ENCODE results near the gene GPR42.
"Not testable (repeated sequence)": the region's sequence is repeated elsewhere in the genome, so short reads cannot be mapped to it uniquely, and the experiment has no call there.

Gene GPR42

DNA sequence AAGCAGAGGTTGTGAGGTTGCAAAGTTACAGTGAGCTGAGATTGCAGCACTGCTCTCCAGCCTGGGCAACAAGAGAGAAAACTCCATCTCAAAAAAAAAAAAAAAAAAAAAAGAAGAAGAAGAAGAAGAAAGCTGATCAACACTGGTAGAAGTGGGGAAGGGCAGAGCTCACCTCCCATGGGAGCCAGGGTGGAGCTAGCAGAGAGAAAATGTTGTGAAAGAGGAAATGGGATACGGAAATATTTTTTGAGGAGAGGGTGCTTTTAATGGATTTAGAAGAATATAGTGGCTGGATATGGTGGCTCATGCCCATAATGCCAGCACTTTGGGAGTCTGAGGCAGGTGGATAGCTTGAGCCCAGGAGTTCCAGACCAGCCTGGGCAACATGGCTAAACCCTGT, 6.8 kb downstream of the GPR42 start:
- no peak for DNase-seq (ENCODE audit: low read depth)
- TF ChIP-seq, protein P1, sequence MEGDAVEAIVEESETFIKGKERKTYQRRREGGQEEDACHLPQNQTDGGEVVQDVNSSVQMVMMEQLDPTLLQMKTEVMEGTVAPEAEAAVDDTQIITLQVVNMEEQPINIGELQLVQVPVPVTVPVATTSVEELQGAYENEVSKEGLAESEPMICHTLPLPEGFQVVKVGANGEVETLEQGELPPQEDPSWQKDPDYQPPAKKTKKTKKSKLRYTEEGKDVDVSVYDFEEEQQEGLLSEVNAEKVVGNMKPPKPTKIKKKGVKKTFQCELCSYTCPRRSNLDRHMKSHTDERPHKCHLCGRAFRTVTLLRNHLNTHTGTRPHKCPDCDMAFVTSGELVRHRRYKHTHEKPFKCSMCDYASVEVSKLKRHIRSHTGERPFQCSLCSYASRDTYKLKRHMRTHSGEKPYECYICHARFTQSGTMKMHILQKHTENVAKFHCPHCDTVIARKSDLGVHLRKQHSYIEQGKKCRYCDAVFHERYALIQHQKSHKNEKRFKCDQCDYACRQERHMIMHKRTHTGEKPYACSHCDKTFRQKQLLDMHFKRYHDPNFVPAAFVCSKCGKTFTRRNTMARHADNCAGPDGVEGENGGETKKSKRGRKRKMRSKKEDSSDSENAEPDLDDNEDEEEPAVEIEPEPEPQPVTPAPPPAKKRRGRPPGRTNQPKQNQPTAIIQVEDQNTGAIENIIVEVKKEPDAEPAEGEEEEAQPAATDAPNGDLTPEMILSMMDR (IDR thresholded peaks at IDR 0.05; ENCODE audit: control insufficient read depth, insufficient read depth, low read depth, low read length, missing control alignments): no peak
- H3K4me3 ChIP-seq (ENCODE audit: control insufficient read depth, low read depth, low read length): no peak overlapping the region

DNA sequence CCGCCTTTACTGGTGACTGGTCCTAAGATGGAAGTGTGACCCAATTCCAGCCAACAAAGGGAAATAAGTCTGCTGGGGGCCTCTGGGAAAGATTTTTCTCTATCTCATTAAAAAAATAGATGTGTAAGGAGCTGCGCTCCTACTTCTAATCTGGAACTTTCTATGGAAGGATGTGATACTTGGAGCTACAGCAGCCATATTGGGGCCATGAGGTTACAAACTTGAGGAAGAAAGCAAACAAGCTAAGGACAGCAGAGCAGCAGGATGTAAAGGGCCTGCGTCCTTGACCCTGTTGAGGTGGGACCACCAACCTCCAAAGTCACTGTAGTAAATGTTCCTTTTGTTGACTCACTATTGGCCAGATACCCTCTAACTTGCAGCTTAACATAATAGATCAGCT, 7.5 kb downstream of the GPR42 start:
- no peak overlapping the region for H3K4me3 ChIP-seq (ENCODE audit: control insufficient read depth, low read depth, low read length)
- TF ChIP-seq, protein P1 (IDR thresholded peaks at IDR 0.05; ENCODE audit: control insufficient read depth, insufficient read depth, low read depth, low read length, missing control alignments): no peak
- DNase-seq (ENCODE audit: low read depth): no peak

DNA sequence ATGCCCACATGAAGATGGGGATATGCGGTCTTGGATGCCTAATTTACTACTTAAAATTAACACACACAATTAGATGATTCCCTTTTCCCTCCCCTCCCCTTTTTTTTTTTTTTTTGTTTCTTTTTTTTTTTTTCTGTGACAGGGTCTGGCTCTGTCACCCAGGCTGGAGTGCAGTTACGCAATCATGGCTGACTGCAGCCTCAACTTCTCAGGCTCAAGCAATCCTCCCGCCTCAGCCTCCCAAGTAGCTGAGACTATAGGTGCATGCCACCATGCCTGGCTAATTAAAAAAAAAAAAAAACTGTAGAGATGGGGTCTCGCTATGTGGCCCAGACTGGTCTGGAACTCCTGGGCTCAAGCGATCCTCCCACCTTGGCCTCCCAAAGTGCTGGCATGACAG, 8.7 kb downstream of the GPR42 start:
- H3K4me3 ChIP-seq (ENCODE audit: control insufficient read depth, low read depth, low read length); DNase-seq (ENCODE audit: low read depth): not testable (repeated sequence)

DNA sequence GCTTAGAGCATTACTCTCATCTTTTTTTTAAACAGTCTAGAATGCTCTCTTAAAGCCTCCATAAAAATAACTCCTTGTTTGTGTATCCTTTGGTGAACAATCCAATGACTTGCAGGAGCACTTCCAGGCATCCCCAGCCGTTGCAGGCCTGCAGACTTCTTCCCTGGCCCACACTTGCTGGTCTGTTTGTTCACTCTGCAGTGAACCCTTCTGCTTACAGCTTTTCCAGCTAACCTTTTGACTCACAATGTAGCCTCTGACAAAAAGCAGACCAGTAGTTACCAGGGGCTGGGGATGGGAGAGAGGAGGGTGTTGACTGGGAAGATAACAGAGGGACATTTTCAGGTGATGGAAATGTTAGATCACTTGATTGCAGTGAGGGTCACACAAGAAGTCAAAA, 9.1 kb downstream of the GPR42 start:
- H3K4me3 ChIP-seq (ENCODE audit: control insufficient read depth, low read depth, low read length): no peak overlapping the region
- TF ChIP-seq, protein P1 (IDR thresholded peaks at IDR 0.05; ENCODE audit: control insufficient read depth, insufficient read depth, low read depth, low read length, missing control alignments): no peak
- DNase-seq (ENCODE audit: low read depth): no peak

DNA sequence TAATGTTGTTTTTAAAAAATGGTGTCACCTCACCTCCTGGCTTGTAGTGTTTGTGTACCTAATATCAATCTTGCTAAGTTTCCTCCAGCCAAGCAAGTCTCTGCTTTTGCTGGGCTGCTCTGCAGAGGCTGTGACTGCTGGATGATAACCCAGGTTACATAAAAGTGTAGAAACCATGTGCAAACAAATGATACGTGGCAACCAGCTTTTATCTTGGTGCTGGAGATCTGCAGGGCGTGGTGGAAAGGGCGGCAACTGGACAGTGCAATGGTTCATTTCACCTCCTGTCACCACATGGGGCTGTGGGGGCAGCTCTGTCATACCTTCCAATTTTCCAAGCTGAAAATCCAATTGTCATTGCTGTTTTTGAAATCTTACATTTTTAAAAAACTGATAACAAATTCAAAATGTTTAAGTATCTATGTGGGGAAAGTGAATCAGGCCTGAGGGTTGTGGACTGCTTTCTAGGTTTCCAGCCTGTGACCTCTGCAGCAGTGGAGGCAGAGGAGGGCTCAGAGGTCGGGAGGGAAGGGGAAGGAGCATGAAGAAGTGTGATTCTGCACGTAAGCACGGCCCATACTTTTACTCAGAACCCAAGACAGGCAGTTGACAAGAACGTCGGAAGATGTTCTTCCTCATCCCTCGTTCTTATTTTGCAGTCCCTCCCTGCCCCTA, 9.7 kb downstream of the GPR42 start:
- TF ChIP-seq, protein P1 (IDR thresholded peaks at IDR 0.05; ENCODE audit: control insufficient read depth, insufficient read depth, low read depth, low read length, missing control alignments): no peak
- no peak overlapping the region for H3K4me3 ChIP-seq (ENCODE audit: control insufficient read depth, low read depth, low read length)
- DNase-seq (ENCODE audit: low read depth): no peak

DNA sequence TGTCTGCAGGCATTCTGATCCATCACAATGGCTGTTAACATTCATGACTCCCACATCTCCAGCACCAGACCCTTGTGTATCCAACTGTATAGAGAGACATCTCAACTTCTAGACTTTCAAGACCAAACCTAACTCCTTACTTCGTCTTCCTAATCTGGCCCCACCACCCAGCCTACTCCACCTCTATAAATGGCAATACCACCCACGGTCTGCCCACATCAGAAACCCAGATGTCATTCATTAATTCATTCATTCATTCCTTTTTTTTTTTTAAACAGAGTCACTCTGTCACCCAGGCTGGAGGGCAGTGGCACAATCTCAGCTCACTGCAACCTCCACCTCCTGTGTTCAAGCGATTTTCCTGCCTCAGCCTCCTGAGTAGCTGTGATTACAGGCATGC, 10.4 kb downstream of the GPR42 start:
- DNase-seq (ENCODE audit: low read depth): no peak
- no peak overlapping the region for H3K4me3 ChIP-seq (ENCODE audit: control insufficient read depth, low read depth, low read length)
- TF ChIP-seq, protein P1 (IDR thresholded peaks at IDR 0.05; ENCODE audit: control insufficient read depth, insufficient read depth, low read depth, low read length, missing control alignments): no peak

DNA sequence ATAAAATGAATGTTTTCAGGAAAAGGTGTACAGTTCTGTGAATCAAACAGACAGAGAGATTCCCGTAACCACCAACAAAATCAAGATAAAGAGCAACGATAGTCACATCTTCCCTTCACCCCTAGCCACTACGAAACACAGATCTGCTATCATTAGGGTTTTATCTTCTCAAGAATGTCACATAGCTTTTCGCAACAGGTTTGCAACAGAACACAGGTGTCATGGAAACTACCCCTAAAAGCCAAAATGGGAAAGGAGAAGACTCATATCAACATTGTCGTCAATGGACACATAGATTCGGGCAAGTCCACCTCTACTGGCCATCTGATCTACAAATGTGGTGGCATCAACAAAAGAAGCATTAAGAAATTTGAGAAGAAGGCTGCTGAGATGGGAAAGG, 11.1 kb downstream of the GPR42 start:
- no peak overlapping the region for H3K4me3 ChIP-seq (ENCODE audit: control insufficient read depth, low read depth, low read length)
- DNase-seq (ENCODE audit: low read depth): no peak
- TF ChIP-seq, protein P1 (IDR thresholded peaks at IDR 0.05; ENCODE audit: control insufficient read depth, insufficient read depth, low read depth, low read length, missing control alignments): no peak
